IMR-90 (cell line): ENCODE measurements around the gene ZNF320. TPM values are rescaled to one million over a fixed set of nuclear protein-coding genes. Genes with fewer than 3 reads are reported as not detected.
A peak's percentile ranks its signal among the peaks of the same experiment; 100 is the strongest.

ENCODE experiments used
- ATAC-seq: fragments of 200-7000 bp; cut with Tn5 transposase; 2 replicates; pipeline ENCODE4 v1.9.1; 2020; ENCODE audit warnings: low read depth, mild to moderate bottlenecking, moderate library complexity
- BruUV-seq: library from RNA; stranded (reverse); fragments of 400-500 nt; replicated peaks from 2 replicates; lab custom pipeline; 2021; lab: Mats Ljungman, UMichigan
- CTCF ChIA-PET: fragments of 300-600 bp; formaldehyde crosslinking; extraction: SDS; loops from one replicate; lab custom pipeline; 2021; ENCODE audit warnings: antibody characterized with exemption; lab: Yijun Ruan, JAX
- POLR2A ChIA-PET: fragments of 300-600 bp; sonication (Branson Sonifier 250); formaldehyde crosslinking; loops from one replicate; lab custom pipeline; 2022; ENCODE audit warnings: antibody characterized with exemption; ENCODE audit not compliant: unreplicated experiment; lab: Charles Lee
- DNase-seq: peaks from one replicate; pipeline ENCODE4 v3.0.0; 2013
- H2AFZ ChIP-seq: replicated peaks from 2 replicates; pipeline ENCODE3; 2013; ENCODE audit warnings: low read length, mild to moderate bottlenecking; ENCODE audit not compliant: poor library complexity
- H2AK5ac ChIP-seq: 2 replicates; pipeline ENCODE4 v1.6.1; 2013; ENCODE audit warnings: low read depth, low read length, inconsistent platforms
- H2AK9ac ChIP-seq: replicated peaks from 2 replicates; pipeline ENCODE3; 2013; ENCODE audit warnings: mild to moderate bottlenecking, low read depth, low read length, moderate library complexity; ENCODE audit not compliant: poor library complexity
- H2BK120ac ChIP-seq: 2 replicates; pipeline ENCODE4 v1.6.1; 2013; ENCODE audit warnings: low read depth, low read length, inconsistent platforms
- H2BK15ac ChIP-seq: 3 replicates; pipeline ENCODE4 v1.6.1; 2013; ENCODE audit warnings: low read depth, low read length, inconsistent platforms
- H2BK20ac ChIP-seq: 2 replicates; pipeline ENCODE4 v1.6.1; 2013; ENCODE audit warnings: low read depth, mild to moderate bottlenecking, inconsistent platforms, low read length, moderate library complexity
- H2BK5ac ChIP-seq: 2 replicates; pipeline ENCODE4 v1.6.1; 2013; ENCODE audit warnings: mild to moderate bottlenecking, low read depth, low read length, inconsistent platforms; ENCODE audit not compliant: poor library complexity, severe bottlenecking
- H3K14ac ChIP-seq: replicated peaks from 2 replicates; pipeline ENCODE4 v1.6.1; 2013; ENCODE audit warnings: low read depth, low read length, inconsistent platforms
- H3K18ac ChIP-seq: 2 replicates; pipeline ENCODE4 v1.6.1; 2013; ENCODE audit warnings: low read depth, low read length, control low read depth
- H3K23ac ChIP-seq: 2 replicates; pipeline ENCODE4 v1.6.1; 2013; ENCODE audit warnings: low read depth, low read length, inconsistent platforms
- H3K27ac ChIP-seq: 2 replicates; pipeline ENCODE4 v1.5.1; 2013; ENCODE audit warnings: mild to moderate bottlenecking, control low read depth, low read length; ENCODE audit not compliant: insufficient read depth
- H3K27me3 ChIP-seq: 2 replicates; pipeline ENCODE4 v1.6.1; 2013; ENCODE audit warnings: low read length; ENCODE audit not compliant: control insufficient read depth, insufficient read depth
- H3K36me3 ChIP-seq: 2 replicates; pipeline ENCODE4 v1.6.1; 2013; ENCODE audit warnings: low read length, mixed read lengths; ENCODE audit not compliant: control insufficient read depth, insufficient read depth
- H3K4ac ChIP-seq: 2 replicates; pipeline ENCODE4 v1.6.1; 2013; ENCODE audit warnings: low read depth, low read length, inconsistent platforms
- H3K4me1 ChIP-seq: 2 replicates; pipeline ENCODE4 v1.6.1; 2013; ENCODE audit warnings: low read length, mixed read lengths; ENCODE audit not compliant: control insufficient read depth, insufficient read depth
- H3K4me2 ChIP-seq: 2 replicates; pipeline ENCODE4 v1.6.1; 2013; ENCODE audit warnings: low read depth, mild to moderate bottlenecking, control low read depth, low read length, moderate library complexity
- H3K4me3 ChIP-seq: 2 replicates; pipeline ENCODE4 v1.5.1; 2013; ENCODE audit warnings: low read depth, mild to moderate bottlenecking, control low read depth, low read length, moderate library complexity; ENCODE audit not compliant: insufficient read depth
- H3K56ac ChIP-seq: 2 replicates; pipeline ENCODE4 v1.6.1; 2013; ENCODE audit warnings: low read length, inconsistent platforms; ENCODE audit not compliant: insufficient read depth; ENCODE audit errors: extremely low read depth
- H3K79me1 ChIP-seq, 2 experiments: 2 replicates each; pipeline ENCODE4 v1.6.1; 2013; ENCODE audit warnings: low read length in 2 of 2, inconsistent platforms in 1 of 2, low read depth in 1 of 2
- H3K9ac ChIP-seq: 2 replicates; pipeline ENCODE4 v1.6.1; 2013; ENCODE audit warnings: low read depth, low read length, control low read depth
- H3K9me1 ChIP-seq: 2 replicates; pipeline ENCODE4 v1.6.1; 2013; ENCODE audit warnings: low read length, inconsistent platforms; ENCODE audit not compliant: insufficient read depth
- H3K9me3 ChIP-seq: 2 replicates; pipeline ENCODE4 v1.6.1; 2013; ENCODE audit warnings: low read length; ENCODE audit not compliant: control insufficient read depth, insufficient read depth
- H4K20me1 ChIP-seq: 2 replicates; pipeline ENCODE4 v1.6.1; 2013; ENCODE audit warnings: low read length, inconsistent platforms; ENCODE audit not compliant: insufficient read depth
- H4K5ac ChIP-seq: 2 replicates; pipeline ENCODE4 v1.6.1; 2013; ENCODE audit warnings: mild to moderate bottlenecking, low read depth, low read length, control low read depth
- H4K8ac ChIP-seq, 2 experiments: 2 replicates each; pipeline ENCODE4 v1.6.1; 2013; ENCODE audit warnings: low read depth in 2 of 2, low read length in 2 of 2, control low read depth in 1 of 2, inconsistent platforms in 1 of 2
- H4K91ac ChIP-seq: 2 replicates; pipeline ENCODE4 v1.6.1; 2013; ENCODE audit warnings: low read depth, low read length, inconsistent platforms; ENCODE audit not compliant: insufficient read depth
- CEBPB ChIP-seq: IDR thresholded peaks from 2 replicates; pipeline ENCODE4 v1.6.1; 2012; ENCODE audit warnings: low read depth, low read length, improper control_type of control experiment
- RFX5 ChIP-seq: IDR thresholded peaks from 2 replicates; pipeline ENCODE4 v1.8.0; 2012; ENCODE audit warnings: low read depth, mild to moderate bottlenecking, low read length, moderate library complexity
- WGBS, 2 experiments: methylation state at CpG; one replicate each; pipeline versions ENCODE4 v1.1.5 to v1.1.7; 2013; ENCODE audit warnings: missing lambda C conversion rate in 2 of 2; ENCODE audit not compliant: insufficient read length in 1 of 2; ENCODE audit errors: extremely low coverage in 2 of 2; 5-methylcytosine and 5-hydroxymethylcytosine counted together
- dilution Hi-C: fragments of 300-500 bp; cut with HindIII; formaldehyde crosslinking; loops from one replicate; pipeline ENCODE4 v1.14.3; 2018; ENCODE audit warnings: low sequenced_read_pairs; ENCODE audit not compliant: unreplicated experiment
- in situ Hi-C: fragments of 300-500 bp; cut with MboI; formaldehyde crosslinking; loops from 3 replicates; pipeline ENCODE4 v1.14.3; 2019; ENCODE audit warnings: low sequenced_read_pairs, inconsistent platforms, mixed read lengths
- intact Hi-C: fragments of 100-400 bp; cut with micrococcal nuclease; formaldehyde crosslinking; loops from 2 replicates; pipeline ENCODE4 v1.10.0; 2022
- polyA plus RNA-seq, 3 experiments: library from polyadenylated mRNA; depleted of rRNA; stranded (reverse); fragments of >200 nt; gene quantifications; 2 replicates each; pipeline ENCODE4 v1.2.3, GENCODE V29; 2012; ENCODE audit warnings: low replicate concordance in 1 of 3
- total RNA-seq: library from RNA; depleted of rRNA; stranded (reverse); fragments of >200 nt; gene quantifications from 2 replicates; pipeline ENCODE4 v1.2.3, GENCODE V29; 2012

ZNF320 gene
- total and polyA plus RNA-seq, 2 of the 4 experiments (the other 2 are of a cell fraction): 3.4 to 5.0 TPM

DNA sequence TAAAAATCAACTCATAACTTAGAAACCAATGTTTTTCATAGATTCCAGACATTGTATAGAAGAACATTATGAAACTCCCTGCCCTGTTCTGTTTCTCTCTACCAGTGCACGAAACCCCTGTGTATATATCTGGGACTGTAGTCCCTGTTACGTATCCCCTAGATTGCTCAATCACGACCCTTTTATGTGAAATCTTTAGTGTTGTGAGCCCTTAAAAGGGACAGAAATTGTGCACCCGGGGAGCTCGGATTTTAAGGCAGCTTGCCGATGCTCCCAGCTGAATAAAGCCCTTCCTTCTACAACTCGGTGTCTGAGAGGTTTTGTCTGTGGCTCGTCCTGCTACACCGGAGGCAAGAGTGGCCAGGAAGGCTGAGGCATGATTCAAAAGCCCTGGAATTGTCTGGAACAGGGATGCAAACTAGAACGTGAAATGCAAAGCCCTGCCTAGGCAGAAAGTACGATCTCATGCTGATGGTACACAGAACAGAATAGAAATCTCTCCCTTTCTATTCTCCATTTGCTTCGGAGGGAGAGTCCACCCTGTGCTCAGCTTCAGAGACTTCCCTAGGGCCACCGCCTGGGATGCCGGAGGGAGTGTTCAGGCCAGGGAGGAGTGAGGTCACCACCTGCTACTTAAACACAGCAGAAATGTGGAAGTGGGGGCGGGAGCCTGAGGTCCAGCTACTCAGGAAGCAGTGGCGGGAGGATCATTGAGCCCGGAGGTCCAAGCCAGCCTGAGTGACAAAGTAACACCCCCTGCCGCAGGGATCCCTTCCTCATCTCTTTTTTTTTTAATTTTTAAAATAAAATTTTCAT lies 26.6 kb upstream of the ZNF320 start:
- BruUV-seq: no TSS peak
- Histone ChIP-seq H3K56ac (no peak overlapping the region), H3K9me3 (no peaks in the 10 kb centered on the region), H3K36me3 (peaks cover under 1% of the 10 kb centered on the region), H3K14ac (no peak overlapping the region), H3K4me3 (peak overlapping the region; percentile 78), H2BK5ac (no peak overlapping the region), H3K9me1 (no peaks in the 10 kb centered on the region), H4K20me1 (no peaks in the 10 kb centered on the region), H3K9ac (no peak overlapping the region), H3K18ac (no peak overlapping the region), H4K91ac (no peak overlapping the region), H4K5ac (peak overlapping the region; percentile 31; the same call in 1 of the 2 replicates), H3K4me2 (peak overlapping the region; percentile 52), H2AK9ac (peak overlapping the region; percentile 37), H3K23ac (no peak overlapping the region), H3K4ac (peak overlapping the region; percentile 12; the same call in 1 of the 2 replicates), H3K4me1 (no peaks in the 10 kb centered on the region), H2AFZ (peak overlapping the region; percentile 21), H3K27me3 (no peaks in the 10 kb centered on the region), H2BK15ac (no peak overlapping the region), H2BK120ac (no peak overlapping the region), H2AK5ac (no peak overlapping the region), H4K8ac (peak overlapping the region; percentile 48 to 69; a peak in 3 of 4 replicates), H3K27ac (no peak overlapping the region; the same call in 1 of the 2 replicates), H2BK20ac (no peak overlapping the region), H3K79me1 (peaks cover 0 to 7% of the 10 kb centered on the region in 2 experiments; a peak in 1 of 4 replicates)
- POLR2A ChIA-PET: no interaction called here
- TF ChIP-seq RFX5 (no peak), CEBPB (peak; percentile 34; the same call in 1 of the 2 replicates)
- in situ Hi-C loops (no loop called here), dilution Hi-C loops (no loop called here), intact Hi-C loops (loop anchor here (2.0 kb wide), 1 partner anchor 39 kb away; the partner anchor contains the start of gene ZNF816)
- WGBS, 2 experiments: no CpG with 5 or more reads among the region's 18 CpGs
- no peak for ATAC-seq
- CTCF ChIA-PET: no interaction called here
- no peak for DNase-seq
